ENCODE data around the gene OR9Q1.

Gene OR9Q1

DNA sequence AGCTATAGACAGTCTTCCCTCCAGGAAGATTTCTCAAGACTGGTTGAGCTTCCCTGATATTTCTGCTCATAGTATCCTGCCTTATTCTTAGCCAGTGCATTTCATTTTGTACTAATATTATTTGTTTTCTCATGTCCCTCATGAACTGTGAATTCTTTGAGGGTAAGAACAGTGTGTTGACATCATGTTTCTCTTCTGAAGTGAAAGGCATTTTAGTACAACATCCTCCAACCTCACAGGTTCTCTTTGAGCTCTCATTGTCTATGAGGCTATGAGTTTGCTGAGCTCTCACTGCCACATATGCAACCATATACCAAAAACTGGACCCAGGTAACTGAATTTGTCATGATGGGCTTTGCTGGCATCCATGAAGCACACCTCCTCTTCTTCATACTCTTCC lies 7.0 kb downstream of the OR9Q1 start, which contains the start of gene OR6Q1:
Gene OR6Q1 (plus strand): TSS at position 301 of the 400 bp plus-strand sequence. CDS start 0 bp downstream, at position 301.
- TF ChIP-seq, protein P1, sequence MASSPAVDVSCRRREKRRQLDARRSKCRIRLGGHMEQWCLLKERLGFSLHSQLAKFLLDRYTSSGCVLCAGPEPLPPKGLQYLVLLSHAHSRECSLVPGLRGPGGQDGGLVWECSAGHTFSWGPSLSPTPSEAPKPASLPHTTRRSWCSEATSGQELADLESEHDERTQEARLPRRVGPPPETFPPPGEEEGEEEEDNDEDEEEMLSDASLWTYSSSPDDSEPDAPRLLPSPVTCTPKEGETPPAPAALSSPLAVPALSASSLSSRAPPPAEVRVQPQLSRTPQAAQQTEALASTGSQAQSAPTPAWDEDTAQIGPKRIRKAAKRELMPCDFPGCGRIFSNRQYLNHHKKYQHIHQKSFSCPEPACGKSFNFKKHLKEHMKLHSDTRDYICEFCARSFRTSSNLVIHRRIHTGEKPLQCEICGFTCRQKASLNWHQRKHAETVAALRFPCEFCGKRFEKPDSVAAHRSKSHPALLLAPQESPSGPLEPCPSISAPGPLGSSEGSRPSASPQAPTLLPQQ (tag by site-specific recombination; IDR thresholded peaks at IDR 0.05) = no peak
- TF ChIP-seq ZNF561 (tag by site-specific recombination; IDR thresholded peaks at IDR 0.05; ENCODE audit: borderline replicate concordance) (no peak), ZNF324 (tag by site-specific recombination; IDR thresholded peaks at IDR 0.05) (no peak), ZNF596 (tag by site-specific recombination; IDR thresholded peaks at IDR 0.05) (no peak), ZNF548 (tag by site-specific recombination; IDR thresholded peaks at IDR 0.05) (no peak), ZNF341 (tag by site-specific recombination; IDR thresholded peaks at IDR 0.05; ENCODE audit: low read depth) (no peak)
- TF ChIP-seq, protein P2, sequence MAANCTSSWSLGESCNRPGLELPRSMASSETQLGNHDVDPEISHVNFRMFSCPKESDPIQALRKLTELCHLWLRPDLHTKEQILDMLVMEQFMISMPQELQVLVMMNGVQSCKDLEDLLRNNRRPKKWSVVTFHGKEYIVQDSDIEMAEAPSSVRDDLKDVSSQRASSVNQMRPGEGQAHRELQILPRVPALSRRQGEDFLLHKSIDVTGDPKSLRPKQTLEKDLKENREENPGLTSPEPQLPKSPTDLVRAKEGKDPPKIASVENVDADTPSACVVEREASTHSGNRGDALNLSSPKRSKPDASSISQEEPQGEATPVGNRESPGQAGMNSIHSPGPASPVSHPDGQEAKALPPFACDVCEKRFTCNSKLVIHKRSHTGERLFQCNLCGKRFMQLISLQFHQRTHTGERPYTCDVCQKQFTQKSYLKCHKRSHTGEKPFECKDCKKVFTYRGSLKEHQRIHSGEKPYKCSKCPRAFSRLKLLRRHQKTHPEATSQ (tag by site-specific recombination; IDR thresholded peaks at IDR 0.05) = no peak
- H3K9me3 ChIP-seq (ENCODE audit: control insufficient read depth, insufficient read depth, low read depth, low read length) = no peaks in the 10 kb centered on the region
- ChIA-PET POLR2A (no interaction called here), CTCF (no interaction called here)
- H3K27ac ChIP-seq (ENCODE audit: extremely low read depth, low read depth, low read length) = no peak within 1 kb of the TSS
- no peaks in the 10 kb centered on the region for H3K36me3 ChIP-seq (ENCODE audit: control insufficient read depth in 2 of 2, insufficient read depth in 1 of 2, low read length in 2 of 2)
- no peaks in the 10 kb centered on the region for H3K4me1 ChIP-seq (ENCODE audit: control insufficient read depth, insufficient read depth, low read length)
- no peak within 1 kb of the TSS for H3K4me3 ChIP-seq (ENCODE audit: low read depth, low read length)

DNA sequence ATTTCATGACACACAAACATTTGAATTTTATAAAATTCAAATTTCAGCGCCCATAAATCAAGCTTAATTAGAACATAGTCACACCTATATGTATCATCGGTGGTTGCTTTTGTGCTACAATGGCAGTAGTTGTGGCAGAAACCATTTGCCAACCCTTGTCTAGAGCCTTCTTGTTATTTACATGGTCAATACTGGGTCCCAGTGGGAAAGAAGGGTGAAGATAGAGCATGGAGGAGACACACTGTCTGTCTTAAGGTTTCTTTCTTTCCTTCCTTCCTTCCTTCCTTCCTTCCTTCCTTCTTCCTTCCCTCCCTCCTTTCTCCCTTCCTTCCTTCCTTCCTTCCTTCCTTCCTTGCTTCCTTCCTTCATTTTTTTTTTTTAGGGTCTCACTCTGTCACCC lies 10.8 kb downstream of the OR9Q1 start:
- ChIA-PET POLR2A (no interaction called here), CTCF (no interaction called here)

DNA sequence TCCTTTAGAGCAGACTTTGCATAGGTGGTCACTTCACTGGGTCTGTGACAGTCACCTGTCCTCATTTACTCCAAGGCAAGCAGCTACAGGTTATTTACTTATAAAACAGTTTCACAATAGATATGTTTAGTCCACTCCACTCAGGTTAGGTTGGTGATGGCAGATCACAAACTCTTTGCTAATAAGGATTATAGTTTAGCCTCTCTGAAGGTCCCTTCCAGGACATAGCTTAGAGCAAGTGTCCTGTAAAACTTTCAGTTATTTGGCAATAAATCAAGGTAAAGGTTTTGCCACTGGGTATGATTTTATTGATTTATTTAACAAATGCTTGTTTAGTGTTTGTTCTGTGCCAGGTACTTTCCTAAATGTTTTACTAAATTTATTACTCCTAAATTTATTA lies 15.9 kb downstream of the OR9Q1 start:
- Histone ChIP-seq H3K9me3 (ENCODE audit: control insufficient read depth, insufficient read depth, low read depth, low read length) (no peaks in the 10 kb centered on the region), H3K27ac (ENCODE audit: extremely low read depth, low read depth, low read length) (no peak overlapping the region), H3K36me3 (ENCODE audit: control insufficient read depth in 2 of 2, insufficient read depth in 1 of 2, low read length in 2 of 2) (no peaks in the 10 kb centered on the region), H3K4me1 (ENCODE audit: control insufficient read depth, insufficient read depth, low read length) (no peaks in the 10 kb centered on the region), H3K4me3 (ENCODE audit: low read depth, low read length) (no peak overlapping the region)
- ChIA-PET CTCF (interaction anchor here (0.6 kb wide), 1 partner anchor 90 kb away, joined by 3 read pairs; no protein-coding TSS in a partner anchor), POLR2A (no interaction called here)
- TF ChIP-seq BCL11B (tag by site-specific recombination; IDR thresholded peaks at IDR 0.05; ENCODE audit: low read depth) = no peak
- TF ChIP-seq ZNF660 (tag by site-specific recombination; IDR thresholded peaks at IDR 0.05) = no peak
- no peak for TF ChIP-seq ZNF629 (tag by site-specific recombination; IDR thresholded peaks at IDR 0.05)
- TF ChIP-seq, protein P3, sequence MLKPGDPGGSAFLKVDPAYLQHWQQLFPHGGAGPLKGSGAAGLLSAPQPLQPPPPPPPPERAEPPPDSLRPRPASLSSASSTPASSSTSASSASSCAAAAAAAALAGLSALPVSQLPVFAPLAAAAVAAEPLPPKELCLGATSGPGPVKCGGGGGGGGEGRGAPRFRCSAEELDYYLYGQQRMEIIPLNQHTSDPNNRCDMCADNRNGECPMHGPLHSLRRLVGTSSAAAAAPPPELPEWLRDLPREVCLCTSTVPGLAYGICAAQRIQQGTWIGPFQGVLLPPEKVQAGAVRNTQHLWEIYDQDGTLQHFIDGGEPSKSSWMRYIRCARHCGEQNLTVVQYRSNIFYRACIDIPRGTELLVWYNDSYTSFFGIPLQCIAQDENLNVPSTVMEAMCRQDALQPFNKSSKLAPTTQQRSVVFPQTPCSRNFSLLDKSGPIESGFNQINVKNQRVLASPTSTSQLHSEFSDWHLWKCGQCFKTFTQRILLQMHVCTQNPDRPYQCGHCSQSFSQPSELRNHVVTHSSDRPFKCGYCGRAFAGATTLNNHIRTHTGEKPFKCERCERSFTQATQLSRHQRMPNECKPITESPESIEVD (tag by site-specific recombination; IDR thresholded peaks at IDR 0.05) = no peak
- no peak for TF ChIP-seq GLI4 (tag by site-specific recombination; IDR thresholded peaks at IDR 0.05)
- TF ChIP-seq SP2 (tag by site-specific recombination; IDR thresholded peaks at IDR 0.05) = no peak
- no peak for TF ChIP-seq KLF7 (tag by site-specific recombination; IDR thresholded peaks at IDR 0.05; ENCODE audit: borderline replicate concordance)
- TF ChIP-seq ZXDB (tag by site-specific recombination; IDR thresholded peaks at IDR 0.05) = no peak
- TF ChIP-seq HOXA7 (CRISPR knock-in tag; IDR thresholded peaks at IDR 0.05; ENCODE audit: borderline replicate concordance) = no peak
- TF ChIP-seq ZFP41 (tag by site-specific recombination; IDR thresholded peaks at IDR 0.05; ENCODE audit: borderline replicate concordance) = no peak
- no peak for TF ChIP-seq ZNF521 (tag by site-specific recombination; IDR thresholded peaks at IDR 0.05)
- no peak for TF ChIP-seq ZNF514 (tag by site-specific recombination; IDR thresholded peaks at IDR 0.05)
- no peak for TF ChIP-seq SCRT2 (tag by site-specific recombination; IDR thresholded peaks at IDR 0.05)

More for the DNA sequence above, 10.8 kb downstream of the OR9Q1 start:
- no peaks in the 10 kb centered on the region for H3K9me3 ChIP-seq (ENCODE audit: control insufficient read depth, insufficient read depth, low read depth, low read length)
- H3K36me3 ChIP-seq (ENCODE audit: control insufficient read depth in 2 of 2, insufficient read depth in 1 of 2, low read length in 2 of 2) = no peaks in the 10 kb centered on the region
- no peak overlapping the region for H3K4me3 ChIP-seq (ENCODE audit: low read depth, low read length)
- no peaks in the 10 kb centered on the region for H3K4me1 ChIP-seq (ENCODE audit: control insufficient read depth, insufficient read depth, low read length)
- TF ChIP-seq, protein P4, sequence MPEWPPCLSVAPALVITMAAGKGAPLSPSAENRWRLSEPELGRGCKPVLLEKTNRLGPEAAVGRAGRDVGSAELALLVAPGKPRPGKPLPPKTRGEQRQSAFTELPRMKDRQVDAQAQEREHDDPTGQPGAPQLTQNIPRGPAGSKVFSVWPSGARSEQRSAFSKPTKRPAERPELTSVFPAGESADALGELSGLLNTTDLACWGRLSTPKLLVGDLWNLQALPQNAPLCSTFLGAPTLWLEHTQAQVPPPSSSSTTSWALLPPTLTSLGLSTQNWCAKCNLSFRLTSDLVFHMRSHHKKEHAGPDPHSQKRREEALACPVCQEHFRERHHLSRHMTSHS (tag by site-specific recombination; IDR thresholded peaks at IDR 0.05) = no peak
- no peak for TF ChIP-seq ZNF302 (tag by site-specific recombination; IDR thresholded peaks at IDR 0.05; ENCODE audit: low read depth)
- TF ChIP-seq, protein P5, sequence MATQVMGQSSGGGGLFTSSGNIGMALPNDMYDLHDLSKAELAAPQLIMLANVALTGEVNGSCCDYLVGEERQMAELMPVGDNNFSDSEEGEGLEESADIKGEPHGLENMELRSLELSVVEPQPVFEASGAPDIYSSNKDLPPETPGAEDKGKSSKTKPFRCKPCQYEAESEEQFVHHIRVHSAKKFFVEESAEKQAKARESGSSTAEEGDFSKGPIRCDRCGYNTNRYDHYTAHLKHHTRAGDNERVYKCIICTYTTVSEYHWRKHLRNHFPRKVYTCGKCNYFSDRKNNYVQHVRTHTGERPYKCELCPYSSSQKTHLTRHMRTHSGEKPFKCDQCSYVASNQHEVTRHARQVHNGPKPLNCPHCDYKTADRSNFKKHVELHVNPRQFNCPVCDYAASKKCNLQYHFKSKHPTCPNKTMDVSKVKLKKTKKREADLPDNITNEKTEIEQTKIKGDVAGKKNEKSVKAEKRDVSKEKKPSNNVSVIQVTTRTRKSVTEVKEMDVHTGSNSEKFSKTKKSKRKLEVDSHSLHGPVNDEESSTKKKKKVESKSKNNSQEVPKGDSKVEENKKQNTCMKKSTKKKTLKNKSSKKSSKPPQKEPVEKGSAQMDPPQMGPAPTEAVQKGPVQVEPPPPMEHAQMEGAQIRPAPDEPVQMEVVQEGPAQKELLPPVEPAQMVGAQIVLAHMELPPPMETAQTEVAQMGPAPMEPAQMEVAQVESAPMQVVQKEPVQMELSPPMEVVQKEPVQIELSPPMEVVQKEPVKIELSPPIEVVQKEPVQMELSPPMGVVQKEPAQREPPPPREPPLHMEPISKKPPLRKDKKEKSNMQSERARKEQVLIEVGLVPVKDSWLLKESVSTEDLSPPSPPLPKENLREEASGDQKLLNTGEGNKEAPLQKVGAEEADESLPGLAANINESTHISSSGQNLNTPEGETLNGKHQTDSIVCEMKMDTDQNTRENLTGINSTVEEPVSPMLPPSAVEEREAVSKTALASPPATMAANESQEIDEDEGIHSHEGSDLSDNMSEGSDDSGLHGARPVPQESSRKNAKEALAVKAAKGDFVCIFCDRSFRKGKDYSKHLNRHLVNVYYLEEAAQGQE (tag by site-specific recombination; IDR thresholded peaks at IDR 0.05) = no peak
- no peak overlapping the region for H3K27ac ChIP-seq (ENCODE audit: extremely low read depth, low read depth, low read length)
